ENCODE results near the gene FAM78A.

The FAM78A gene

GRCh38 chr9:131227959-131228460, 48.3 kb downstream of the FAM78A start:
- TF ChIP-seq Cebpa-rat (IDR thresholded peaks at IDR 0.05) = peak in 2 of 11 experiments; percentile 20 to 27; a peak in 1 of 22 replicates
- Histone ChIP-seq H3K27ac (peak overlapping the region; percentile 43 to 94 (median 86)), H3K9ac (peak overlapping the region; percentile 52 to 86 (median 83)), H3K9me3 (replicated peaks in 1 of 11) (no peaks in the 10 kb centered on the region), H3K36me3 (peaks cover 31 to 62% (median 53%) of the 10 kb centered on the region in 11 experiments), H3K4me3 (peak overlapping the region in 9 of 10 experiments; percentile 27 to 77 (median 66); a peak in 17 of 20 replicates), H3K27me3 (no peaks in the 10 kb centered on the region), H3K4me2 (peak overlapping the region; percentile 83 to 99 (median 95)), H4K20me1 (peaks cover 0 to 19% (median 0%) of the 10 kb centered on the region in 11 experiments; a peak in 5 of 22 replicates), H3K4me1 (peaks cover 43 to 78% (median 62%) of the 10 kb centered on the region in 10 experiments)

DNA sequence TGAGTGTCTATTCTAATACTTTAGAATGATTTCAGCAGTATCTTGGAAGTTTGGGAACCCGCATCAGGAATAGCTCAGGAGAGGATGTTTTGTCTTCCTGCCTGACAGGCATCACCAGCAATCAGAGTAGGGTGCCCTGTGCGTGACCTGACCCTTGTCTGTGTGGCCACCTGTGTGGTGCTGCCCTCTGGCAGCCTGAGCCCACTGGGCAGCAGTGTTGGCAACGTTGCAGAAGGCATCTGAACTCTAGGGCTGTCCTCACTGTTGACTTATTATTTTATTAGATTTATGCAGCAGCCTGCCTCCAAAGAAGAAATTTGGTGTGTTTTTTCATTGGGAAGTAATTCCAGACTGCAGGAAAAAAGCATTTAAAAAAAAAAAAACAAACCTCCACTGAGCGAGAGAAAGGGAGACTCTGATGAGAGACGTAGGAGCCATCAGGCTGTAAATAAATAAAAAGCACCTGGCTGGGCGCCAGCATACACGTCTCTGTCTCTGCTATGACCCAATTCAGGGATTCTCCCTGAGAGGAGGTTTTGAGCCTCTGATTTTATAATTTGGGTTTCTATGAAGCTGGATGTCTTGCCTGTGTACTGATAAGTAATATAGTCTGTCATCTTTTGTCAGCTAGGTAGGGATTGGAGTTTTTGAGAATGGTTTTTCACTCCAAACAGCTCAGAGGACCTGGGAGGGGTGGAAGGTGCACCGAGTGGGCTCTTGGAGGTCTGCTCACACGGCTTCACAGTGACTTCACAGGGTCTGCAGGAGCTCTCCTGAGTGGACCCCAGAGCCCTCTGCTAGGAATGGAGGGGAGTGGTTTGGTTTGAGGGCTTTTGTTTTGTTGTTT, 49.0 kb downstream of the FAM78A start:
- Histone ChIP-seq H3K36me3 (peaks cover 26 to 62% (median 53%) of the 10 kb centered on the region in 11 experiments), H3K4me1 (peaks cover 43 to 74% (median 62%) of the 10 kb centered on the region in 10 experiments), H3K4me2 (peak overlapping the region; percentile 83 to 99 (median 95)), H4K20me1 (peaks cover 0 to 15% (median 0%) of the 10 kb centered on the region in 11 experiments; a peak in 4 of 22 replicates), H3K27ac (peak overlapping the region; percentile 48 to 94 (median 86); a peak in 20 of 22 replicates), H3K27me3 (no peaks in the 10 kb centered on the region), H3K9ac (peak overlapping the region; percentile 59 to 86 (median 79); a peak in 21 of 22 replicates), H3K9me3 (replicated peaks in 1 of 11) (no peaks in the 10 kb centered on the region), H3K4me3 (peak overlapping the region in 9 of 10 experiments; percentile 3 to 77 (median 66); a peak in 17 of 20 replicates)
- TF ChIP-seq Cebpa-rat (IDR thresholded peaks at IDR 0.05) = peak in 1 of 11 experiments; percentile 3; a peak in 1 of 22 replicates

GRCh38 chr9:131226226-131226625, 50.1 kb downstream of the FAM78A start:
- peak overlapping the region in 1 of 11 experiments; percentile 8; a peak in 1 of 22 replicates for H3K9ac ChIP-seq
- no peak for TF ChIP-seq Cebpa-rat (IDR thresholded peaks at IDR 0.05)
- H3K27me3 ChIP-seq = no peaks in the 10 kb centered on the region
- peaks cover 0 to 10% (median 0%) of the 10 kb centered on the region in 11 experiments; a peak in 3 of 22 replicates for H4K20me1 ChIP-seq
- H3K4me2 ChIP-seq = peak overlapping the region; percentile 83 to 99 (median 95)
- peaks cover 43 to 63% (median 56%) of the 10 kb centered on the region in 10 experiments for H3K4me1 ChIP-seq
- H3K36me3 ChIP-seq = peaks cover 18 to 60% (median 46%) of the 10 kb centered on the region in 11 experiments
- H3K4me3 ChIP-seq = no peak overlapping the region
- peak overlapping the region in 5 of 11 experiments; percentile 3 to 94 (median 86); a peak in 8 of 22 replicates for H3K27ac ChIP-seq
- H3K9me3 ChIP-seq (replicated peaks in 1 of 11) = 0 out of 22 replicates have a peak, but pooled peaks cover 0 to under 1% (median 0%) of the 10 kb centered on the region in 11 experiments

DNA sequence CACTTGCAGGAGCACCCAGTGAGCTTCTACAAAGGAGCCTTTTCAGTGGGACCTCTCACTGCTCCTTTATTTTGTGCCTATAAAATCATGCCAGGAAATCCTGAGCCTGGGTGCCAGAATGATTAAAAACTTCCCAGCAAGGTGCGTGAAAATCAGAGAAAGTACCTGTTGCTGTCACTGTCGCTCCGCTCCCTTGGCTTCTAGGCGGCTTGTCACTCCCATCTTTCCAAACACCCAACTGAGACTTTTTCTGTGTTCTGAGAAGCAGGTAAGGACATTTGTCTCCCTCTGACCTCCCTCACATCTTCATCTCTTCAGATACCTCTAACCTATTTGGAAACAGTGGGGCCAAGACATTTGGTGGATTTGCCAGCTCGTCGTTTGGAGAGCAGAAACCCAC, 53.9 kb downstream of the FAM78A start:
- Histone ChIP-seq H3K36me3 (peaks cover 26 to 70% (median 50%) of the 10 kb centered on the region in 11 experiments), H3K27me3 (no peaks in the 10 kb centered on the region), H3K4me2 (no peak overlapping the region), H3K4me3 (no peak overlapping the region), H3K9me3 (replicated peaks in 1 of 11) (0 out of 22 replicates have a peak, but pooled peaks cover 0 to 3% (median 0%) of the 10 kb centered on the region in 11 experiments), H3K4me1 (peaks cover 20 to 38% (median 28%) of the 10 kb centered on the region in 10 experiments), H4K20me1 (no peaks in the 10 kb centered on the region), H3K9ac (no peak overlapping the region), H3K27ac (no peak overlapping the region)
- TF ChIP-seq Cebpa-rat (IDR thresholded peaks at IDR 0.05) = no peak

- Histone ChIP-seq H3K36me3 (peaks cover 35 to 89% (median 67%) of the 10 kb centered on the region in 11 experiments), H3K27ac (no peak overlapping the region), H3K9ac (no peak overlapping the region), H4K20me1 (no peaks in the 10 kb centered on the region), H3K4me1 (peaks cover under 1 to 18% (median 9%) of the 10 kb centered on the region in 10 experiments; a peak in 19 of 20 replicates), H3K4me2 (no peak overlapping the region), H3K4me3 (no peak overlapping the region), H3K27me3 (no peaks in the 10 kb centered on the region), H3K9me3 (replicated peaks in 1 of 11) (0 out of 22 replicates have a peak, but pooled peaks cover 0 to 3% (median 0%) of the 10 kb centered on the region in 11 experiments)
- no peak for TF ChIP-seq Cebpa-rat (IDR thresholded peaks at IDR 0.05)
These were observed 55.8 kb downstream of the FAM78A start for GRCh38 chr9:131220485-131220884.

DNA sequence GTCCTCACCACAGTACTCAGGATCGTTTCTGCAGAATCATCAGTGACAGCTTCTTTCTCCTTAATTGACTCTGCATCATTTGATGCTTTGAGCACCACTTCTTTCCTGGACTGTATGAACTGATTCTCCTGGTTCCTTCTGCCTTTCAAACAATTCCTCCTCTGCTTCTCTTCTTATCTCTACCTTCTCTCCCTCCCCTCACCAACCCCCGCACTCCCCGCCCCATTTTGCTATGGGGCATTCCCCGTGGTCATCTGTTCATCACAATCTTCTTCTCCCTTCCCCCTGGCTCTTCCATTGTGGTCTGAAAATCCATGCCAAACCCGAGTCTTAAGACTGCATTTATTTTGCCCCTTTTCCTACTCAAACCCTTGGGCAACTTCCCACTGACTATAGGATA, 57.9 kb downstream of the FAM78A start:
- Histone ChIP-seq H3K27me3 (no peaks in the 10 kb centered on the region), H3K36me3 (peaks cover 40 to 90% (median 73%) of the 10 kb centered on the region in 11 experiments), H3K4me2 (no peak overlapping the region), H3K9ac (no peak overlapping the region), H3K4me3 (no peak overlapping the region), H3K4me1 (peaks cover 0 to 26% (median 2%) of the 10 kb centered on the region in 10 experiments; a peak in 6 of 20 replicates), H3K9me3 (replicated peaks in 1 of 11) (0 out of 22 replicates have a peak, but pooled peaks cover 0 to 3% (median 0%) of the 10 kb centered on the region in 11 experiments), H4K20me1 (no peaks in the 10 kb centered on the region; a peak in 1 of 22 replicates), H3K27ac (no peak overlapping the region)
- TF ChIP-seq Cebpa-rat (IDR thresholded peaks at IDR 0.05) = no peak

DNA sequence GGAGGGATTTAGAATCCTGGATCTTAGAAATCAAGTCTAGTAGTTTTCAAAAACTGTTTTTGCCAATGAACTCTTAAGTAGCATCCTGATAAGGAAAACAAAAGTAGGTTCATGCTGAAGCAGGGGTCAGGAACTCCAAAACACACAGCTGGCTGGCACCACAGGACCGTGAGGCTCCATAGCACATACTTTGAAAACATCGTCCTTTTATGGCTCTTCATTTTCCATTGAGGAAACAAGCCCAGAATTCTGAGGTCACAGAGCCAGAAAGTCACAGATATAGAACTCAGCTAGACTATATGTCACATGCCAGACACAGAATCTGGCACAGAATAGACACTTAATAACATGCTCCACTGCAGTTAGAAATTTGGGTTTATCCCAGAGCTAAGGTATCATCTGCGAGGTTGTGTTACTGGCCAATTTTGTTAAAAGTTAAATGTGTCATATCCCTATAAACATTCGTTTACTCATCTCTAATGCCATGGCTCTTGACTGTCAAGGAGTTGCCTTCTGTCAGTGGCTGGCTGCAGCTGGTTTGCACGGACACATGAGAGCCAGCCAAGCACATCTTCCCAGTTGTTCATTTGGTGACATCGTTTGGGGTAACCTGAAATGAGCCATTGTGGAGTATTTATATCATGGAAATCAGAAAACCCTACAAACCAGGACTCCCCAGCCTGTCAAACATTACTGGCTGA, 58.8 kb downstream of the FAM78A start:
- H3K9ac ChIP-seq = no peak overlapping the region
- peaks cover 42 to 89% (median 68%) of the 10 kb centered on the region in 11 experiments for H3K36me3 ChIP-seq
- peaks cover 0 to 27% (median 0%) of the 10 kb centered on the region in 10 experiments; a peak in 6 of 20 replicates for H3K4me1 ChIP-seq
- H4K20me1 ChIP-seq = no peaks in the 10 kb centered on the region; a peak in 1 of 22 replicates
- H3K27me3 ChIP-seq = no peaks in the 10 kb centered on the region
- TF ChIP-seq Cebpa-rat (IDR thresholded peaks at IDR 0.05) = no peak
- no peak overlapping the region for H3K4me2 ChIP-seq
- H3K4me3 ChIP-seq = no peak overlapping the region
- peaks cover 2 to 6% (median 4%) of the 10 kb centered on the region in 11 experiments for H3K9me3 ChIP-seq (replicated peaks in 1 of 11)
- H3K27ac ChIP-seq = no peak overlapping the region

DNA sequence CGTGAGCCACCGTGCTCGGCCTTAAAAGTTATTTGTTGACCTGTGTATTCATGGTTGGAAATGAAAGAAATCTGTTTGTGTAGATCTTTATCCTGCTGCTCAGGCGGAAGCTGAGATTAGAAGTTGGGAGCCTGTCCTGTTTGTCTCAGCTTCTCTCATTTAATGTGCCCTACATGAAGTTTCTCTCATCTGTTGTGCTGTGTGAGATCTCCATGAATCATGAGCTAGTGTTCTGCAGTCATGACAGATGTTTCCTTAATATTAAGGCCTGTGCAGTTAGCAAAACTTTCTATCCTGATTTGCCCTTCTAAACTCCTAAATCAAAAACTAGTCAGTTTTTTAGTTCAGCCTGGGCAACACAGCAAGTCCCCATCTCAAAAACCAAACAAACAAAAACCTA, 59.5 kb downstream of the FAM78A start:
- Histone ChIP-seq H3K27me3 (no peaks in the 10 kb centered on the region), H3K36me3 (peaks cover 45 to 89% (median 72%) of the 10 kb centered on the region in 11 experiments), H4K20me1 (no peaks in the 10 kb centered on the region; a peak in 1 of 22 replicates), H3K27ac (no peak overlapping the region), H3K4me1 (peaks cover 0 to 27% (median 0%) of the 10 kb centered on the region in 10 experiments; a peak in 6 of 20 replicates), H3K4me2 (no peak overlapping the region), H3K9me3 (replicated peaks in 1 of 11) (peaks cover 9 to 13% (median 11%) of the 10 kb centered on the region in 11 experiments), H3K4me3 (no peak overlapping the region), H3K9ac (no peak overlapping the region)
- TF ChIP-seq Cebpa-rat (IDR thresholded peaks at IDR 0.05) = no peak

Measured in BLaER1 treated with 17β-estradiol and CSF1 and Interleukin-3, amounts not matched to agents 10 nM and 100 nM (cell line).